DLD1 (cell line): Measurements from ENCODE around the gene ZNF398.
"Not testable (repeated sequence)": the region's sequence is repeated elsewhere in the genome, so short reads cannot be mapped to it uniquely, and the experiment has no call there.

Experiments
- in situ Hi-C: cut with HindIII; loops from 2 replicates; pipeline ENCODE4 v1.10.0; 2017; ENCODE audit warnings: low sequenced_read_pairs

Gene ZNF398

DNA sequence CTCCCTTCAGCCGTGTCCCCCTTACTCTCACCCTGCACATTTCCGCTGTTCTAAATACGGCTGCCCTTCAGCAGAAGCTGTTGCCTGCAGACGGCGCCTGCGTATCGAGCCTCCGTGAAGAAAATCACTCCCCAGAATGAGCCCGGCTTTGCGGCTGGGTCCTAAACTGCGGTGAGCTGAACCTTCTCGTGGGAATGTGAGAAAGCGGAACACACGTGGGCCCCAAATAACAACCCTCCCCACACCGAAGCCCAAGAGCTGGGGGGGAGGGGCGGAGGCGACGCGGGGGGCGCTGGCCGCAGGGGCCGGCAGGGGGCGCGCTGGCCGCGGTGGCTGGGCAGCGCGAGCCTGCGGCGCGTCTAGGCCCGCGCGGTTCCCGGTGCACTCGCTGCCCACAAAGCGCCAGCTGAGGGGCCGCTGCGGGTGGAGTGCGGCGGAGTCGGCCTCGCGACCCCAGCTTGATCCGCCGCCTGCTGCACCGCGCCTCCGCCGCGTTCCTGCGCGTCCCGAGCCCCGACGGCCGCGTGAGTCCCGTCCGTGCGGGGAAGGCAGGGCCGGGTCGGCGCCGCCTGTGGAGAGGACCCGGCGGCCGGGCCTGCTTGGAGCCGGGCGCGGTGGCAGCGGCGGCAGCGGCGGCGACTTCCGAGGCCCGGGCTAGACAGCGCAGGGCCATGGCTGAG is at the start of gene ZNF398:
Gene ZNF398, plus strand, starts transcription at position 382 of the 680 bp plus-strand sequence. Its CDS starts 290 bp downstream, at position 672.
- in situ Hi-C loops = no loop called here

DNA sequence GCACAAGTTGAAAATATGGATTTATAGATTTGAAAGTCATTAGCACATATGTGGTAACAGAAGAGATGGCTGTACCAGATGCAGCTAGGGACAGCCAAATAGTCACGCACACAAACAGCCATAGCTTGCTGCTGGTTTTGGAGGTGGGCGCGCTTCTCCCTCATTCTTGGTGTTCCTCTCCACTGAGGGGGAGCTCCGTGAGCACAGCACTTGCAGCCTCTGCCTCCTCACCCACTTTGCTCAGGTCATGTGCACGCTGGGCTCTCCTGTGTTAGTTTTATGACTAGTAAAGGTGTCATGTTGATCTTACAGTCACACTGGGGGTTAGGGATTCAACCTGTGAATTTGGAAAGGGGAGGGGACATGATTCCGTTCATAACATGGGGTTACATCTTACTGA is 48.2 kb upstream of the ZNF398 start:
- in situ Hi-C loops = no loop called here

DNA sequence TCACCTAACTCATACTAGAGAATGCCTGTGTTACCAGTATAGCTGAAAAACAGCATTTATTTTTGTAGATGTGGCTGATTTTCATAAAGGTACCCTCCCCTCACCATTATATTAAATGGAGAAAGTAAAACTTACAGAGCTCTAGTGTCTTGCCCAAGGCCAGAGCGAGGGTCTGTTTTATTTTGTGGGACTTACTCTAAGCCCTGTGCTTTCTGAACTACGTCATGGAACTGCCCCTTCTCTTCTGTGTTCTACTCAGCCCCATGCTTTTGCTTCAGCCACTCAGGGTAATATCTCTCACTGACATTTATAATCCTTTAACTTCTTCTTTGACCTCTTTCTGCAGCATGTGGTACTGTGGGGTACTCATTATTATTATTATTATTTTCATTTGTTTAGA is 46.4 kb upstream of the ZNF398 start:
- in situ Hi-C loops = no loop called here

GRCh38 chr7:149102666-149103065 is 44.6 kb upstream of the ZNF398 start:
- in situ Hi-C loops = no loop called here

DNA sequence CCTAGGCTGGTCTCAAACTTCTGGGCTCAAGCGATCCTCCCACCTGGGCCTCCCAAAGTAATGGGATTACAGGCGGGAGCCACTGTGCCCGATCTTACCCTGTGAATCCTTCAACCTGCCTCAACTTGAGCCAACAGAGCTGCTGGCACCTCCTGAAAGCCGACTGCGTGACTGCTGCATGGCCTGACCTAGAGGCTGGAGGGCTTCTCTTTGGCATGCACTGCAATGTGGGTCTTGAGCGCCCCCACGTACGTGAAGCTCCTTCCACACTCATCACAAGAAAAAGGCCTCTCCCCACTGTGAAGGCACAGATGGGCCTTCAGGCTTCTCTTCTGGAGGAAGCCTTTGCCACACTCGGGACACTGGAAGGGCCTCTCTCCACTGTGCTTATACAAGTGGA is 43.8 kb upstream of the ZNF398 start:
- in situ Hi-C loops = no loop called here

DNA sequence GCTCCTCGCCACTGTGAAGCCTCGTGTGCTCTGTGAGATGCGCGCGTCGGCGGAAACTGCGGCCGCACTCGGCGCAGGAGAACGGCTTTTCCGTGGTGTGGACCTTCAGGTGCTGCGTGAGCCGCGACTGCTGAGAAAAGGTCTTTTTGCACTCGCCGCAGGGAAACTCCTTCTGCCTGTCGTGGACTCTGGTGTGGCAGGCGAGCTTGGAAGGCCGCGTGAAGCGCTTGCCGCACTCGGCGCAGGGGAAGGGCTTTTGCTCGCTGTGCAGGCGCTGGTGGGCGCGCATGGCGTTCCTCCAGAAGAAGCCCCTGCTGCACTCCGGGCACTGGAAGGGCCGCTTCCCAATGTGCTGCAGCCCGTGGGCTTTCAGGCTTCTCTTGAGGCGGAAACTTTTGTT is 43.0 kb upstream of the ZNF398 start:
- in situ Hi-C loops = no loop called here

DNA sequence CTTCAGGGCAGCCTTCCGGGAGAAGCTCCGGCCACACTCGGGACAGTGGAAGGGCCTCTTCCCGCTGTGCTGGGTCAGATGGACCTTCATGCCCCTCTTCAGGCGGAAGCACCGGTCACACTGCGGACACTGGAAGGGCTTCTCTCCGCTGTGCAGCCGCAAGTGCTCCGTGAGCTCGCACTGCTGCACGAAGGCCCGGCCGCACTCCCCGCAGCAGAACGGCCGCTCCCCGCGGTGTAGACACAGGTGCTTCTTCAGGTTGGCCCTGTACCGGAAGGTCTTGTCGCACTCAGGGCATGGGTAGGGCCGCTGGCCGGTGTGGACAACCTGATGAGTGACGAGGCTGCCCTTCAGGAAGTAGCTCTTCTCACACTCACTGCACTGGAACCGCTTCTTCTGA is 42.5 kb upstream of the ZNF398 start:
- in situ Hi-C loops = no loop called here

GRCh38 chr7:149109969-149110368 is 37.3 kb upstream of the ZNF398 start:
- in situ Hi-C loops = no loop called here

GRCh38 chr7:149125189-149125862 is 21.9 kb upstream of the ZNF398 start:
- in situ Hi-C loops = no loop called here

DNA sequence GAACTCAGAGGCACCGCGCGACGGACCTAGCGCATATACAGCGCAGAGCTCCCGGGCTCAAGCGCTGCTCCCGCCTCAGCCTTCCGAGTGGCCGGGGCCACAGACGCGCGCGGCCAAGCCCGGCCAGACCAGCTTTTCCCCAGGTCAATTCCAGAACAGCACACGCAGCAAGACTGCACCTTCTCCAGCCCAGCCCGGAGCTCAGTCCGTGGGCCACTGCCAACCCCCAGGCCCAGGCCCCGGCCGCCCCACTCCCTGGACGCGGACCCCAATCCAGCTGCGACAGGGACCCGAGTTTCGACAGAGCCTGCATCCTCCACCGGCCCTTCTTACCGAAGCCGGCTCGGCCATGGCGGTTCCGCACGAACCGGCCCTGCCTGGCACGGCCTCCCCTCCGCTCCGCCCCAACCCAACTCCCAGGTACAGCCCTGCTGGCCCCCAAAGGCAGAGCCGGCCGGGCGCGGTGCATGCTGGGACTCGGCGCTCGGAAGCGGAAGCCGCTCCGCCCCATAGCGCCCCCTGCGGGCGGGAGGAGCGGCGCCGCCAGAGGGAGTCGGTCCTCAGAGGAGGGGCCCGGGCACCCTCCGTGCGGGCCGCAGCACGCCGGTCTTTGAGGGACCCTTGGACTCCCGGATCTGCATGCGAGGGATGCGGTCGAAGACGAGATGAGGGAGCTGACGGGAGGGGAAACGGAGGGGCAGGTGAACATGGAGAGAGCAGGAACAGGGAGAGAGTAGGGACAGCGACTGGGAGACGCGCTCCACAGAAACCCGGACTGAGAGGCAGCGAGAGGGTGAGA is 21.2 kb upstream of the ZNF398 start, which contains the start of gene ZNF425:
Gene ZNF425, minus strand, starts transcription at position 462 of the 799 bp plus-strand sequence. Its CDS starts 111 bp downstream, at position 351.
- in situ Hi-C loops = no loop called here

- in situ Hi-C loops = no loop called here
Measured at GRCh38 chr7:149126662-149127266, 20.5 kb upstream of the ZNF398 start.

DNA sequence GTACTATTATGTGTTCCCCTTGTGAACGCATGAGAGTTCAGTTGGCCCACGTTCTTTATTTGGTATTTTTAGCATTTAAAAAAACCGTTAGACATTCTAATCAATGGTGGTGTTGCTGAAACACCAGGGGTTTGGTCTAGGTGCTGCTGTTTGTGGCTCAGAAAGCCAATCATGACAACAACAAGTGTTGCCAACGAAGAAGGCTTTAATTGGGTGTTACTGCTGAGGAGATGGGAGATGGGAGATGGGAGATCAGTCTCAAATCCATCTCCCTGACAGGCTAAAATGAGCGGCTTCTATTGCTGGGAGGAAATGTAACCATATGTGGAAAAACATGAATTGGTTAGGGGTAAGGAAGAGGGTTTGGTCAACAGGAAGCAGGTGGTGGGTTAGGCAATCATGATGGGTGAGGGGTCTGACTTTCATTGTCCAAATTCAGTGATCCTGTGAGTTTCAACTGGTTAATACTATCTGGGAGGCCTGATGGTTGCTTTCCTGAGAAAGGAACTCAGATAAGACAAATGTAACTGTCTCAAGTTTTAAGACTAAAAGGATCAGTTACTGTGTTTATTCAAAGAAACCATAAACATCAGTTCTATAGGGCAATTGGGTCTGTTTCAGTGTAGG is 16.6 kb upstream of the ZNF398 start:
- in situ Hi-C loops = no loop called here

DNA sequence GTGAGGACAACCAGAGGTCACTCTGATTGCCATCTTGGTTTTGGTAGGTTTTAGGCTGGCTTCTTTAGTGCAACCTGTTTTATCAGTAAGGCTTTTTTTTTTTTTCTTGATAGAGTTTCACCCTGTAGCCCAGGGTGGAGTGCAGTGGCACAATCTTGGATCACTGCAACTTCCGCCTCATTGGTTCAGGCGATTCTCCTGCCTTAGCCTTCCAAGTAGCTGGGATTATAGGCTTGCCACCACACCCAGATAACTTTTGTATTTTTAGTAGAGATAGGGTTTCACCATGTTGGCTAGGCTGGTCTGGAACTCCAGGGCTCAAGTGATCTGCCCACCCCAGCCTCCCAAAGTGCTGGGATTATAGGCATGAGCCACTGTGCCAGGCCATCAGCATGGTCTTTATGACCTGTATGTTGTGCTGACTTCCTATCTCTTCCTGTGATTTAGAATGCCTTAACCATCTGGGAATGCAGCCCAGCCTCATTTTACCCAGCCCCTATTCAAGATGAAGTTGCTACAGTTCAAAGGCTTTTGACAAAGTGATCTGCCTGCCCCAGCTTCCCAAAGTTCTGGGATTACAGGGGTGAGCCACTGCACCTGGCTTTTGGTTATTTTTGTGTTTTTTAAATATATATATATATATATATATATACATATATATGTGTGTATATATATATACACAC is 14.1 kb upstream of the ZNF398 start:
- in situ Hi-C loops = no loop called here

DNA sequence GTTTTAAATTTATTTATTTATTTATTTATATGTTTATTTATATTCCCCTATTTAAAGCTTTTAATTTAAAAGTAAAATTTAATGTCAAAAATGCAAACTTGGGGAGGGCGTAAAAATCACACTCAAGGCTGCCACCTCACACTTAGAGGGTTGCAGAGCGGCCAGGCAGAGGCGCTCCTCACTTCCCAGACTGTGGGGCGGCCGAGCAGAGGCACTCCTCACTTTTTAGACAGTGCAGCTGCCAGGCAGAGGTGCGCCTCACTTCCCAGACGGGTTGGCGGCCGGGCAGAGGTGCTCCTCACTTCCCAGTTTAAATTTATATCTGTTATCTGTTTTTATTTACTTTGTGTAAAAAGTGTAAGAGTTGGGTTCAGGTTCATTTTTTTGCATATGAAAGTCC is 11.1 kb upstream of the ZNF398 start:
- in situ Hi-C loops = no loop called here

GRCh38 chr7:149140831-149141230 is 6.4 kb upstream of the ZNF398 start:
- in situ Hi-C loops = no loop called here

DNA sequence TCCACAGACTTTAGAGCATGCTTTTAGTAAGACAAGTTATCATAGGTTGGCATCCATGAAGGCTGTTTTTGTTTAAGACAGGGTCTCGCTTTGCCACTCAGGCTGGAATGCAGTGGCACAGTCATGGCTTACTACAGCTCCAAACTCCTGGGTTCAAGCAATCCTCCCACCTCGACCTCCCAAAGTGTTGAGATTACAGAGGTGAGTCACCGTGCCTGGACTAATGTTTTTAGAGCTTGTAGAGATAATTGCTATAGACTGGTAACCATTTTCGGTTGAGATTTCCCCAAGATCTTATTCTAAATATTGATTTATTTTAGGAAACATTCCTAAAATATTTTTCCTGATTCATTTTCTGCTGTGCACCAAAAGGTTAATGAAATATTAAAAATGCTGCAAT is 5.4 kb upstream of the ZNF398 start:
- in situ Hi-C loops = no loop called here

DNA sequence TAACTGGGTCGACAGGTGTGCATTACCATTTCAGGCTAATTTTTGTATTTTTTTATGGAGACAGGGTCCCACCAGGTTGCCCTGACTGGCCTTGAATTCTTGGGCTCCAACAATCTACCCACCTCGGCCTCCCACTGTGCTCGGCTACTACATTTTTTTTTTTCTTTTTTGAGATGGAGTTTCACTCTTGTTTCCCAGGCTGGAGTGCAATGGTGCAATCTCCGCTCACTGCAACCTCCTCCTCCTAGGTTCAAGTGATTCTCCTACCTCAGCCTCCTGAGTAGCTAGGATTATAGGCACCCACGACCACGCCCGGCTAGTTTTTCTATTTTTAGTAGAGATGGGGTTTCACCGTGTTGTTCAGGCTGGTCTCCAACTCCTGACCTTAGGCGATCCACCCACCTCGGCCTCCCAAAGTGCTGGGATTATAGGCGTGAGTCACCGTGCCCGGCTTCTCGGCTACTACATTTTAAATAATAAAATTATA is 2.8 kb upstream of the ZNF398 start:
- in situ Hi-C loops = not testable (repeated sequence)

DNA sequence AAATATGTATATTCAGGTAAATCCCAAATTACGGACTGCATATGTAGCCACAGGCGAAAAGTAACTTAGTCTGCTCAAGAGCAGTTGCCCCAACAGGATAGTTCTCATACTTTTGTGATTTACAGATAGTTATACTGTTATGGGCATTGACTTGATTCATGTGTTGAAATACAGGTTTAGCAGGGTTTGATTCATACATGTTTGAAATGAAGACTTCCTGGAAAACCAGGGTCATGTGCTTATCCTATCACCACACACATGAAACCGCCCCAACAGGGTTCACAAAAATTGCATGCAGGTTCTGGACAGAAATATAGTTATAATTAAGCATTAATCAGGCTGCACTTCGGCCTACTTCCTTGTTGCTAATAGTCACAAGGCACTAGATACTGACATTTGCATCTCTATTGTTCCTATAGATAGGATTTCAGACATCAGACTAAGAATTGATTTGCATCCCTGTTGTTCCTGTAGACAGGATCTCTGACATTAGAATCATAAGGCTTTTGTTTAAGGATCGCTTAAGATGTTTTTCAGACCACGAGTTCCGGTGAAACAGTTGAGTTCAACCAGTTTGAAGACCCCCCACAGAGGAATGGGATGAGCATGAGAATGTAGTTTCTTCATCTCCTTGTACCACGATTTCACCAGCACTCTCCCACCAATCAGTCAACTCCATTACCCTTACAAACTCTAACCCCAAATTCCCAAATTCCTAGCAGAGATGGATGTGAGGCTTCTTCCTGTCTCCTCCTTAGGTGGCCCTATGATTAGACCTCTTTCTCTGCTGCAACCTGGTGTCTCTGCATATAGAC is 2.0 kb upstream of the ZNF398 start:
- in situ Hi-C loops = no loop called here
